ENCODE results near the gene PARD3B.

PARD3B gene

GRCh38 chr2:204576362-204576979 lies 31.2 kb downstream of the PARD3B start:
- no peak for DNase-seq (ENCODE audit: low spot score)
- in situ Hi-C loops (cut with MboI; ENCODE audit: low sequenced_read_pairs, unreplicated experiment) = no loop called here
- no peak for TF ChIP-seq CTCF (IDR thresholded peaks at IDR 0.05; ENCODE audit: borderline replicate concordance, control extremely low read depth, extremely low read depth, insufficient read depth, missing control alignments)

GRCh38 chr2:204578928-204579598 lies 33.8 kb downstream of the PARD3B start:
- TF ChIP-seq CTCF (IDR thresholded peaks at IDR 0.05; ENCODE audit: borderline replicate concordance, control extremely low read depth, extremely low read depth, insufficient read depth, missing control alignments) = no peak
- in situ Hi-C loops (cut with MboI; ENCODE audit: low sequenced_read_pairs, unreplicated experiment) = no loop called here
- DNase-seq (ENCODE audit: low spot score) = no peak

- TF ChIP-seq CTCF (IDR thresholded peaks at IDR 0.05; ENCODE audit: borderline replicate concordance, control extremely low read depth, extremely low read depth, insufficient read depth, missing control alignments) = no peak
- in situ Hi-C loops (cut with MboI; ENCODE audit: low sequenced_read_pairs, unreplicated experiment) = no loop called here
- DNase-seq (ENCODE audit: low spot score) = no peak
Observed at GRCh38 chr2:204581946-204582345, 36.7 kb downstream of the PARD3B start.

- no peak for TF ChIP-seq CTCF (IDR thresholded peaks at IDR 0.05; ENCODE audit: borderline replicate concordance, control extremely low read depth, extremely low read depth, insufficient read depth, missing control alignments)
- no peak for DNase-seq (ENCODE audit: low spot score)
- in situ Hi-C loops (cut with MboI; ENCODE audit: low sequenced_read_pairs, unreplicated experiment) = no loop called here
Observed at GRCh38 chr2:204583773-204584172, 38.5 kb downstream of the PARD3B start.

DNA sequence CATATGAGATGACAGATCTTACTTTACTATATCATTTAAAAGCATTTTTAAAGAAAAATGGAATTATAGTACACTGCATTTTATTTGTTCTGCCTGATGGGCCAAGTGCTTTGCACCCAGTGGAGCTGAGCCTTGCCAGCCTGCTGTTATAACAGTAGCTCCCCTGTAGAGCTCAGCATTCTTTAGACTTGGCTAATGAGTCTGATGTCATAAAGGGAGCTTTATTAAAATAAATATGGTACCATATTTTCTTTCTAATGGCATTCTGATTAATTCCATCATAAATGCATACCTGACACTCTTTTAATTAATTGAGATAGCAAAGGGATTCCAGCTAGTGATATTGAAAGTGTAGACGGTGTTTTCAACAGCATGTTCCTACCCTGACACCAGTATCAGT lies 40.7 kb downstream of the PARD3B start:
- TF ChIP-seq CTCF (IDR thresholded peaks at IDR 0.05; ENCODE audit: borderline replicate concordance, control extremely low read depth, extremely low read depth, insufficient read depth, missing control alignments) = no peak
- in situ Hi-C loops (cut with MboI; ENCODE audit: low sequenced_read_pairs, unreplicated experiment) = no loop called here
- DNase-seq (ENCODE audit: low spot score) = no peak

GRCh38 chr2:204586444-204587180 lies 41.3 kb downstream of the PARD3B start:
- no peak for TF ChIP-seq CTCF (IDR thresholded peaks at IDR 0.05; ENCODE audit: borderline replicate concordance, control extremely low read depth, extremely low read depth, insufficient read depth, missing control alignments)
- in situ Hi-C loops (cut with MboI; ENCODE audit: low sequenced_read_pairs, unreplicated experiment) = no loop called here
- DNase-seq (ENCODE audit: low spot score) = no peak

Data from GM13976 (cell line).